BLaER1 treated with 17β-estradiol and CSF1 and Interleukin-3, amounts not matched to agents 10 nM and 100 nM (cell line): ENCODE measurements around the gene PEBP1.
A peak's percentile ranks its signal among the peaks of the same experiment; 100 is the strongest.

Experiments used
- H3K27ac ChIP-seq, 11 experiments: shearing (Covaris generic); formaldehyde crosslinking; 2 replicates each; pipeline ENCODE4 v1.8.1; 2022
- H3K27me3 ChIP-seq, 11 experiments: shearing (Covaris generic); formaldehyde crosslinking; 2 replicates each; pipeline ENCODE4 v1.8.1; 2022
- H3K36me3 ChIP-seq, 11 experiments: shearing (Covaris generic); formaldehyde crosslinking; 2 replicates each; pipeline ENCODE4 v1.8.1; 2022
- H3K4me1 ChIP-seq, 10 experiments: shearing (Covaris generic); formaldehyde crosslinking; 2 replicates each; pipeline ENCODE4 v1.8.1; 2022
- H3K4me2 ChIP-seq, 11 experiments: shearing (Covaris generic); formaldehyde crosslinking; 2 replicates each; pipeline ENCODE4 v1.8.1; 2022
- H3K4me3 ChIP-seq, 10 experiments: shearing (Covaris generic); formaldehyde crosslinking; 2 replicates each; pipeline ENCODE4 v1.8.1; 2022
- H3K9ac ChIP-seq, 11 experiments: shearing (Covaris generic); formaldehyde crosslinking; 2 replicates each; pipeline ENCODE4 v1.8.1; 2022
- H3K9me3 ChIP-seq, 11 experiments: shearing (Covaris generic); formaldehyde crosslinking; replicated peaks in 1 of 11; 2 replicates each; pipeline ENCODE4 v1.8.1; 2022
- H4K20me1 ChIP-seq, 11 experiments: shearing (Covaris generic); formaldehyde crosslinking; 2 replicates each; pipeline ENCODE4 v1.8.1; 2022
- Cebpa-rat ChIP-seq, 11 experiments: shearing (Covaris generic); IDR thresholded peaks; 2 replicates each; pipeline ENCODE4 v1.8.1; 2022

Gene PEBP1

GRCh38 chr12:118175823-118176447, 40.0 kb downstream of the PEBP1 start:
- Histone ChIP-seq H3K36me3 (peaks cover 82 to 100% (median 94%) of the 10 kb centered on the region in 11 experiments), H3K4me2 (peak overlapping the region in 9 of 11 experiments; percentile 26 to 70 (median 60); a peak in 16 of 22 replicates), H3K4me3 (no peak overlapping the region), H4K20me1 (no peaks in the 10 kb centered on the region), H3K9me3 (no peaks in the 10 kb centered on the region; a peak in 1 of 22 replicates), H3K9ac (peak overlapping the region in 5 of 11 experiments; percentile 15 to 73 (median 61); a peak in 8 of 22 replicates), H3K4me1 (peaks cover 0 to 37% (median 20%) of the 10 kb centered on the region in 10 experiments; a peak in 17 of 20 replicates), H3K27me3 (no peaks in the 10 kb centered on the region), H3K27ac (peak overlapping the region in 9 of 11 experiments; percentile 32 to 89 (median 73); a peak in 19 of 22 replicates)
- TF ChIP-seq Cebpa-rat (IDR thresholded peaks at IDR 0.05) = peak in 7 of 11 experiments; percentile 16 to 83 (median 66); a peak in 10 of 22 replicates

- Histone ChIP-seq H3K4me1 (peaks cover 0 to 13% (median 8%) of the 10 kb centered on the region in 10 experiments; a peak in 11 of 20 replicates), H3K4me3 (no peak overlapping the region), H3K9ac (0 out of 22 replicates have a peak overlapping the region, but pooled peaks of 1 of the 11 experiments have one; percentile 29), H4K20me1 (peaks cover 0 to 44% (median 0%) of the 10 kb centered on the region in 11 experiments; a peak in 5 of 22 replicates), H3K9me3 (no peaks in the 10 kb centered on the region), H3K36me3 (peaks cover 27 to 74% (median 42%) of the 10 kb centered on the region in 11 experiments), H3K4me2 (no peak overlapping the region), H3K27ac (peak overlapping the region in 2 of 11 experiments; percentile 10 to 16; a peak in 1 of 22 replicates), H3K27me3 (no peaks in the 10 kb centered on the region)
- TF ChIP-seq Cebpa-rat (IDR thresholded peaks at IDR 0.05) = no peak
Observed at GRCh38 chr12:118183155-118183554, 47.2 kb downstream of the PEBP1 start.

GRCh38 chr12:118183711-118184110, 47.8 kb downstream of the PEBP1 start:
- Histone ChIP-seq H4K20me1 (peaks cover 0 to 44% (median 0%) of the 10 kb centered on the region in 11 experiments; a peak in 5 of 22 replicates), H3K4me1 (peaks cover 0 to 13% (median 8%) of the 10 kb centered on the region in 10 experiments; a peak in 11 of 20 replicates), H3K27me3 (no peaks in the 10 kb centered on the region), H3K27ac (no peak overlapping the region), H3K4me3 (no peak overlapping the region), H3K36me3 (peaks cover 26 to 74% (median 41%) of the 10 kb centered on the region in 11 experiments), H3K9me3 (no peaks in the 10 kb centered on the region), H3K4me2 (peak overlapping the region in 3 of 11 experiments; percentile 1 to 27 (median 15); a peak in 4 of 22 replicates), H3K9ac (no peak overlapping the region)
- no peak for TF ChIP-seq Cebpa-rat (IDR thresholded peaks at IDR 0.05)

GRCh38 chr12:118185602-118186397, 49.9 kb downstream of the PEBP1 start:
- no peak overlapping the region for H3K27ac ChIP-seq
- peaks cover 26 to 74% (median 38%) of the 10 kb centered on the region in 11 experiments for H3K36me3 ChIP-seq
- peaks cover 0 to 52% (median 0%) of the 10 kb centered on the region in 11 experiments; a peak in 5 of 22 replicates for H4K20me1 ChIP-seq
- peaks cover 0 to 11% (median 8%) of the 10 kb centered on the region in 10 experiments; a peak in 11 of 20 replicates for H3K4me1 ChIP-seq
- no peak overlapping the region for H3K9ac ChIP-seq
- no peak overlapping the region for H3K4me3 ChIP-seq
- TF ChIP-seq Cebpa-rat (IDR thresholded peaks at IDR 0.05) = no peak
- no peak overlapping the region for H3K4me2 ChIP-seq
- no peaks in the 10 kb centered on the region for H3K9me3 ChIP-seq
- no peaks in the 10 kb centered on the region for H3K27me3 ChIP-seq

GRCh38 chr12:118187751-118188435, 52.0 kb downstream of the PEBP1 start:
- peaks cover 0 to 39% (median 0%) of the 10 kb centered on the region in 11 experiments; a peak in 4 of 22 replicates for H4K20me1 ChIP-seq
- no peak overlapping the region for H3K4me2 ChIP-seq
- H3K27me3 ChIP-seq = no peaks in the 10 kb centered on the region
- H3K4me1 ChIP-seq = peaks cover 0 to 8% (median 6%) of the 10 kb centered on the region in 10 experiments; a peak in 10 of 20 replicates
- H3K4me3 ChIP-seq = no peak overlapping the region
- no peak for TF ChIP-seq Cebpa-rat (IDR thresholded peaks at IDR 0.05)
- no peaks in the 10 kb centered on the region for H3K9me3 ChIP-seq
- peaks cover 18 to 83% (median 32%) of the 10 kb centered on the region in 11 experiments for H3K36me3 ChIP-seq
- H3K27ac ChIP-seq = no peak overlapping the region
- no peak overlapping the region for H3K9ac ChIP-seq

- peaks cover 0 to 8% (median 3%) of the 10 kb centered on the region in 10 experiments; a peak in 9 of 20 replicates for H3K4me1 ChIP-seq
- no peak overlapping the region for H3K4me2 ChIP-seq
- H3K4me3 ChIP-seq = no peak overlapping the region
- H3K36me3 ChIP-seq = peaks cover 23 to 92% (median 41%) of the 10 kb centered on the region in 11 experiments
- TF ChIP-seq Cebpa-rat (IDR thresholded peaks at IDR 0.05) = no peak
- no peak overlapping the region for H3K27ac ChIP-seq
- H3K27me3 ChIP-seq = no peaks in the 10 kb centered on the region
- peaks cover 0 to 37% (median 0%) of the 10 kb centered on the region in 11 experiments; a peak in 4 of 22 replicates for H4K20me1 ChIP-seq
- no peaks in the 10 kb centered on the region for H3K9me3 ChIP-seq
- no peak overlapping the region for H3K9ac ChIP-seq
Observed at GRCh38 chr12:118188690-118189371, 52.9 kb downstream of the PEBP1 start.

- H3K4me2 ChIP-seq = no peak overlapping the region
- no peaks in the 10 kb centered on the region for H3K27me3 ChIP-seq
- TF ChIP-seq Cebpa-rat (IDR thresholded peaks at IDR 0.05) = no peak
- H3K27ac ChIP-seq = no peak overlapping the region
- H3K4me3 ChIP-seq = no peak overlapping the region
- no peak overlapping the region for H3K9ac ChIP-seq
- H3K36me3 ChIP-seq = peaks cover 32 to 96% (median 51%) of the 10 kb centered on the region in 11 experiments
- no peaks in the 10 kb centered on the region for H3K9me3 ChIP-seq
- peaks cover 0 to 29% (median 0%) of the 10 kb centered on the region in 11 experiments; a peak in 4 of 22 replicates for H4K20me1 ChIP-seq
- peaks cover 0 to 6% (median under 1%) of the 10 kb centered on the region in 10 experiments; a peak in 2 of 20 replicates for H3K4me1 ChIP-seq
Observed at GRCh38 chr12:118189741-118190191, 53.8 kb downstream of the PEBP1 start.

GRCh38 chr12:118190266-118190665, 54.3 kb downstream of the PEBP1 start:
- H3K9ac ChIP-seq = no peak overlapping the region
- no peak overlapping the region for H3K27ac ChIP-seq
- no peaks in the 10 kb centered on the region for H3K27me3 ChIP-seq
- TF ChIP-seq Cebpa-rat (IDR thresholded peaks at IDR 0.05) = no peak
- H3K9me3 ChIP-seq = no peaks in the 10 kb centered on the region
- H4K20me1 ChIP-seq = peaks cover 0 to 25% (median 0%) of the 10 kb centered on the region in 11 experiments; a peak in 4 of 22 replicates
- H3K4me3 ChIP-seq = no peak overlapping the region
- peaks cover 0 to under 1% (median 0%) of the 10 kb centered on the region in 10 experiments; a peak in 1 of 20 replicates for H3K4me1 ChIP-seq
- H3K4me2 ChIP-seq = no peak overlapping the region
- peaks cover 37 to 96% (median 53%) of the 10 kb centered on the region in 11 experiments for H3K36me3 ChIP-seq
